ENCODE data around the gene KCNIP4. TPM values are rescaled to one million over a fixed set of nuclear protein-coding genes. Genes with fewer than 3 reads are reported as not detected.

KCNIP4 gene
- total RNA-seq, 1 donor from 2014 or later = 30.4 TPM

GRCh38 chr4:21726255-21726815 is 222.2 kb downstream of the KCNIP4 start:
- DNase-seq = no peak
- Mint-ChIP-seq H3K4me3 (ENCODE audit: unreplicated experiment) (no peak overlapping the region), H3K36me3 (ENCODE audit: unreplicated experiment) (no peaks in the 10 kb centered on the region), H3K9me3 (ENCODE audit: unreplicated experiment) (no peaks in the 10 kb centered on the region), H3K27me3 (ENCODE audit: unreplicated experiment) (no peaks in the 10 kb centered on the region), H3K27ac (ENCODE audit: unreplicated experiment) (no peak overlapping the region), H3K4me1 (ENCODE audit: low read depth, unreplicated experiment) (no peaks in the 10 kb centered on the region)
- no peak for TF ChIP-seq CTCF (IDR thresholded peaks at IDR 0.05; ENCODE audit: partially characterized antibody, unreplicated experiment)

GRCh38 chr4:21722157-21722839 is 226.3 kb downstream of the KCNIP4 start:
- no peak for TF ChIP-seq CTCF (IDR thresholded peaks at IDR 0.05; ENCODE audit: partially characterized antibody, unreplicated experiment)
- H3K27ac Mint-ChIP-seq (ENCODE audit: unreplicated experiment) = no peak overlapping the region
- no peaks in the 10 kb centered on the region for H3K36me3 Mint-ChIP-seq (ENCODE audit: unreplicated experiment)
- DNase-seq = no peak
- H3K9me3 Mint-ChIP-seq (ENCODE audit: unreplicated experiment) = no peaks in the 10 kb centered on the region
- H3K27me3 Mint-ChIP-seq (ENCODE audit: unreplicated experiment) = no peaks in the 10 kb centered on the region
- H3K4me1 Mint-ChIP-seq (ENCODE audit: low read depth, unreplicated experiment) = no peaks in the 10 kb centered on the region
- H3K4me3 Mint-ChIP-seq (ENCODE audit: unreplicated experiment) = no peak overlapping the region

GRCh38 chr4:21716531-21716930 is 232.0 kb downstream of the KCNIP4 start:
- Mint-ChIP-seq H3K4me1 (ENCODE audit: low read depth, unreplicated experiment) (peaks cover 13% of the 10 kb centered on the region), H3K27me3 (ENCODE audit: unreplicated experiment) (no peaks in the 10 kb centered on the region), H3K9me3 (ENCODE audit: unreplicated experiment) (no peaks in the 10 kb centered on the region), H3K27ac (ENCODE audit: unreplicated experiment) (no peak overlapping the region), H3K36me3 (ENCODE audit: unreplicated experiment) (no peaks in the 10 kb centered on the region), H3K4me3 (ENCODE audit: unreplicated experiment) (no peak overlapping the region)
- no peak for DNase-seq
- no peak for TF ChIP-seq CTCF (IDR thresholded peaks at IDR 0.05; ENCODE audit: partially characterized antibody, unreplicated experiment)

GRCh38 chr4:21710179-21710835 is 238.3 kb downstream of the KCNIP4 start:
- H3K4me3 Mint-ChIP-seq (ENCODE audit: unreplicated experiment) = no peak overlapping the region
- peaks cover 2% of the 10 kb centered on the region for H3K27me3 Mint-ChIP-seq (ENCODE audit: unreplicated experiment)
- peak; percentile 18 for DNase-seq
- no peak for TF ChIP-seq CTCF (IDR thresholded peaks at IDR 0.05; ENCODE audit: partially characterized antibody, unreplicated experiment)
- H3K36me3 Mint-ChIP-seq (ENCODE audit: unreplicated experiment) = no peaks in the 10 kb centered on the region
- H3K27ac Mint-ChIP-seq (ENCODE audit: unreplicated experiment) = no peak overlapping the region
- peaks cover 27% of the 10 kb centered on the region for H3K4me1 Mint-ChIP-seq (ENCODE audit: low read depth, unreplicated experiment)
- H3K9me3 Mint-ChIP-seq (ENCODE audit: unreplicated experiment) = no peaks in the 10 kb centered on the region

GRCh38 chr4:21709761-21710160 is 238.8 kb downstream of the KCNIP4 start:
- no peak for DNase-seq
- no peak for TF ChIP-seq CTCF (IDR thresholded peaks at IDR 0.05; ENCODE audit: partially characterized antibody, unreplicated experiment)
- Mint-ChIP-seq H3K4me1 (ENCODE audit: low read depth, unreplicated experiment) (peaks cover 27% of the 10 kb centered on the region), H3K27me3 (ENCODE audit: unreplicated experiment) (peaks cover 2% of the 10 kb centered on the region), H3K27ac (ENCODE audit: unreplicated experiment) (no peak overlapping the region), H3K36me3 (ENCODE audit: unreplicated experiment) (no peaks in the 10 kb centered on the region), H3K4me3 (ENCODE audit: unreplicated experiment) (no peak overlapping the region), H3K9me3 (ENCODE audit: unreplicated experiment) (no peaks in the 10 kb centered on the region)

Measured in glutamatergic neuron (in vitro differentiated cells).